ENCODE results near the gene TREML1.

TREML1 gene

DNA sequence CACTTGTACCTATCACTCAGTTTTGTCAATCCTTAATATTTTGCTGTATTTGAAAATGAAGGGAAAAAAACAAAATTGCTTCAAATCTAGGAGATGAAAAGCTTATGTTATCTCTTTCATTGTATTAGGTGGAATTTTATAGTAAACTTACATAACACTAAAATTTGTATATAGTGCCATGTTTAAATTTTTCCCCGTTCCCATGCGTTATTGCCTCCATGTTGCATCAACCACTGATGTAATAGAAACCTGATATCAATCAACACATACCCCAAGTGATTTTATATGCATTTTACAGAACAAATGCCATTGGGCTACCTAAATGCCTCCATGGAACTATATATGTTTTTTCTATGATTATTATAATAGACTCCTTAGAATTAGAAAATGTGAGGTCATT is 23.5 kb upstream of the TREML1 start:
- no peak overlapping the region for H3K27ac ChIP-seq

DNA sequence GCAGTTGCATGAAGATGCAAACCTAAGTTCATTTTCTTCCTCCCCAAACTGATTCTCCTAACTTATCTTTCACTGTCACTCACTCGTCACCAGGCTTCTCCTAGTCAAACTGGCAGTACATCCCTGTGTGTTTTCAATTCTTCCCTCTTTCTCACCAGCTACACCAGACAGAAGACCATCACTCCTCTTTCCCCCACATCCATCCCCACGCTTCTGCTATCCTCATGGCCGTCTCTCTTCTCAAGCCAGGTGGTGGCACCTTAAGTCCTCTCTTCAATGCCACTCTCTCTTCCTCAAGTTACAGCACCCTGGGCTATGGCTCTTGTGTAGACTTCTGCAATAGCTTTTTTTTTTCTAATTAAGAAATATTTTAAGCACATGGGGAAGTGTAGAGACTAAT is 23.1 kb upstream of the TREML1 start:
- no peak overlapping the region for H3K27ac ChIP-seq
- TF ChIP-seq ZFX (IDR thresholded peaks at IDR 0.05): no peak
- TF ChIP-seq, protein P1, sequence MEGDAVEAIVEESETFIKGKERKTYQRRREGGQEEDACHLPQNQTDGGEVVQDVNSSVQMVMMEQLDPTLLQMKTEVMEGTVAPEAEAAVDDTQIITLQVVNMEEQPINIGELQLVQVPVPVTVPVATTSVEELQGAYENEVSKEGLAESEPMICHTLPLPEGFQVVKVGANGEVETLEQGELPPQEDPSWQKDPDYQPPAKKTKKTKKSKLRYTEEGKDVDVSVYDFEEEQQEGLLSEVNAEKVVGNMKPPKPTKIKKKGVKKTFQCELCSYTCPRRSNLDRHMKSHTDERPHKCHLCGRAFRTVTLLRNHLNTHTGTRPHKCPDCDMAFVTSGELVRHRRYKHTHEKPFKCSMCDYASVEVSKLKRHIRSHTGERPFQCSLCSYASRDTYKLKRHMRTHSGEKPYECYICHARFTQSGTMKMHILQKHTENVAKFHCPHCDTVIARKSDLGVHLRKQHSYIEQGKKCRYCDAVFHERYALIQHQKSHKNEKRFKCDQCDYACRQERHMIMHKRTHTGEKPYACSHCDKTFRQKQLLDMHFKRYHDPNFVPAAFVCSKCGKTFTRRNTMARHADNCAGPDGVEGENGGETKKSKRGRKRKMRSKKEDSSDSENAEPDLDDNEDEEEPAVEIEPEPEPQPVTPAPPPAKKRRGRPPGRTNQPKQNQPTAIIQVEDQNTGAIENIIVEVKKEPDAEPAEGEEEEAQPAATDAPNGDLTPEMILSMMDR (conservative IDR thresholded peaks at IDR 0.05): no peak

More for the DNA sequence above, 23.5 kb upstream of the TREML1 start:
- TF ChIP-seq ZFX (IDR thresholded peaks at IDR 0.05): no peak
- TF ChIP-seq, protein P1 (conservative IDR thresholded peaks at IDR 0.05): no peak

DNA sequence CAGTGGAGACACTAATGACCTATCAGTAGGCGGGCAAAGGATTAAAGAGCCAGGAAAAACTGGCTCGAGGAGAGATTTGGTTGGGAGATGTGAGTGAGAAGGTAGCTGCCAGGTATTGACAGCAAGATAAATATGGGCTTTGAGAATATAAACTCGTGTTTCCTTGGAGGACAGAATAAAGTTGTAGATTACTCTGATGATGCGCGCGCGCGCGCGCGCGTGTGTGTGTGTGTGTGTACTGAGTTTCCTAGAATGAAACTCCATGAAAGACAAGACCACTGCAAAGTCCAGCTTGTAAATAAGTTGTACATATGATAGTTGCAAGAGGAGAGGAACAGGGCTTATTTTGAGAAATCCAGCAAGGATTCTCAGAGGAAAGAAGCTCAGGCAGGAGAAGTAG is 22.0 kb upstream of the TREML1 start:
- H3K27ac ChIP-seq: no peak overlapping the region
- TF ChIP-seq, protein P1 (conservative IDR thresholded peaks at IDR 0.05): no peak
- no peak for TF ChIP-seq ZFX (IDR thresholded peaks at IDR 0.05)

DNA sequence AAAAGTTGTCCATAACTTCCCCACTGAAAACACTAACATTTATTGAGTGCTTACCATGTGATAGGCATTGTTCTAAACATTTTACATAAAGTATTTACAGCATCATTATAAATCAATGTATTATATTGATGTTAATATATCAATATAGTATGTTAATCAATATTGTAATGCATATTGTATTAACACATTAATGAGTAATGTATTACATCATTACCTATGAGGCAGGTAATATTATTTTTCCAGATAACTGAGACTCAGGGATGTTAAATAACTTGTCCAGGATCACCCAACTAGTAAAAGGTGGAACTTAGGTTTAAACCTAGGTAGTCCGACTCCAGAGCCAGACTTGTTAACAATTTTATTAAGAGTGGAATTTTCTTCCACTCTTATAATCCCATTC is 20.9 kb upstream of the TREML1 start:
- H3K27ac ChIP-seq: no peak overlapping the region
- no peak for TF ChIP-seq ZFX (IDR thresholded peaks at IDR 0.05)
- TF ChIP-seq, protein P1 (conservative IDR thresholded peaks at IDR 0.05): no peak

DNA sequence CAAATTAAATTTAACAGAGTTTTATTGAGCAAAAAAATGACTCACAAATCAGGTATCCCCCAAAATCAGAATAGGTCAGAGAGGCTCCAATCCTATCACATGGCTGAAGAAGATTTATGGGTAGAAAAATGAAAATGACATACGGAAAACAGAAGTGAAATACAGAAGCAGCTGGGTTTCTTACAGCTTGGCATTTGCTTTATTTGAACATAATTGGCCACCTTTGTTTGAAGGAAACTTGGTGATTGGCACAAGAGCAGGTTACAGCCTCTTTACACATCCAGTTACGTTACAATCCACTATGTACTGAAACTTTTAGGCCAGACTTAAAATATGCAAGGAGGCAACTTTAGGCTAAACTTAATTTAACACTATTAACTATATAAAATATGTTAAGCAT is 20.5 kb upstream of the TREML1 start:
- H3K27ac ChIP-seq: no peak overlapping the region
- TF ChIP-seq ZFX (IDR thresholded peaks at IDR 0.05): no peak
- TF ChIP-seq, protein P1 (conservative IDR thresholded peaks at IDR 0.05): no peak

DNA sequence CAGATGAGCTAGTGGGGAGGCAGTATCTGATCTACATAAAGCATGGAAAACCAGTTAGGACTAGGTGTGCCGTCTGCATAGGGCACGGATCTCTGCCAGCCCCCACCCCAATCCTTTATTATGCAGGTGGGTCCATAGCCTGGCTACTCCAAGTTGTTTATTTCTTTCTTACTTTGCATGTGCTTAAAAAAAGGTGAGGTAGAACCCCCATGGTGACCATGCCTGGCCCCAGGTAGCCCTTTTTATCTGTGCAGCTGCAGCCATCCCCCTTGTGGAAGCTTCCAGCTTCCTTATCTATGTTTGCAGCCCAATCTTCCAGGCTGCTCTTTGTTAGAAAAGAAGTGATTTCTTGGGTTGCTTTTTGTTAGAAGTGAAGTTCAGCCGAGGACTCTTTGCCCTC is 17.8 kb upstream of the TREML1 start:
- no peak overlapping the region for H3K27ac ChIP-seq
- TF ChIP-seq ZFX (IDR thresholded peaks at IDR 0.05): no peak
- TF ChIP-seq, protein P1 (conservative IDR thresholded peaks at IDR 0.05): no peak

DNA sequence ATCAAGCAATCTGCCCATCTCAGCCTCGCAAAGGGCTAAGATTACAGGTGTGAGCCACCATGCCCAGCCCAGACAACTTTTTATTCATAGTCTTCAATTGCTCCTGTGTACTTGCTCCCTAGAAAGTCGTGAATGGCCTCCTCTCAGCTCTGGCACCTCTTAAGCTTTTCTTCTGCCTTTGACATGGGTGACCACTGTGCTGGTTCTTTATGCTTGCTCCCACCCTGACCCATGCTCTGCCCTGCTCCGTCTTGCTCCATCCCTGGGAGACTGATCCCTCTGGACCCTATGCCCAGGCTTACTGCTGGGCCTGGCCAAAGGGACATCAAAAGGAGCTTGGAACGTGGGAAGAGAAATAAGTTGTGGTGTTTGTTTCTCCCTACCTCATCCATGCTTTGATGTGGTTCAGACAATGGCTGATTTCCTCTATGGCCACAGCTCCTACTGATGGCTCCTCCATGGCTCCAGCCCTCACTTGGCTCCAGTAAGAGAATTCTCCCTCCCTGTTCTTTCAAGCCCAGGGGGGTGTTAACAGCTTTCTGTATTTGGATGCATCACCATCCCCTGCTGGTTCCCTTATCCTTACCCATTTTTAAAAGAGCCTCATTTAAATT is 16.5 kb upstream of the TREML1 start:
- no peak overlapping the region for H3K27ac ChIP-seq
- TF ChIP-seq, protein P1 (conservative IDR thresholded peaks at IDR 0.05): no peak
- no peak for TF ChIP-seq ZFX (IDR thresholded peaks at IDR 0.05)
